Naive thymus-derived CD8-positive, alpha-beta T cell (primary cell): ENCODE measurements around the gene NHSL2. TPM values are rescaled to one million over a fixed set of nuclear protein-coding genes. Genes with fewer than 3 reads are reported as not detected.

ENCODE experiments used
- ATAC-seq, 2 donors: fragments of 150-1000 bp; cut with Tn5 transposase in 1 of 2; sonication (Bioruptor Pico), chemical (Tn5 transposase) in 1 of 2; 1 replicate in 1 of 2; 2 replicates in 1 of 2; pipeline ENCODE4 v1.10.0; 2021; ENCODE audit warnings: mild to moderate bottlenecking in 2 of 2, moderate library complexity in 2 of 2
- POLR2A ChIA-PET: fragments of 350-600 bp; sonication (Branson Sonifier 250); formaldehyde crosslinking; loops from one replicate; lab custom pipeline; 2021; ENCODE audit warnings: antibody characterized with exemption; lab: Charles Lee
- DNase-seq, 10 donors: peaks; one replicate each; pipeline versions ENCODE4 v3.0.0 to v3.0.0-alpha.2; 2020 to 2022
- H3K27ac Mint-ChIP-seq, 10 donors: one replicate each; pipeline ENCODE4 v1.8.0; 2020 to 2022; ENCODE audit warnings: mild to moderate bottlenecking in 10 of 10, mixed read lengths in 10 of 10, moderate library complexity in 4 of 10, inconsistent platforms in 1 of 10
- H3K27me3 Mint-ChIP-seq, 5 donors: one replicate each; pipeline ENCODE4 v1.8.0; 2021 to 2022; ENCODE audit warnings: mixed read lengths in 5 of 5
- H3K36me3 Mint-ChIP-seq, 3 donors: one replicate each; pipeline ENCODE4 v1.8.0; 2020 to 2022; ENCODE audit warnings: mixed read lengths in 3 of 3, mild to moderate bottlenecking in 2 of 3, inconsistent platforms in 1 of 3
- H3K4me1 Mint-ChIP-seq, 4 donors: one replicate each; pipeline ENCODE4 v1.8.0; 2021 to 2022; ENCODE audit warnings: mixed read lengths in 4 of 4
- H3K4me3 Mint-ChIP-seq, 10 donors: one replicate each; pipeline ENCODE4 v1.8.0; 2020 to 2022; ENCODE audit warnings: mild to moderate bottlenecking in 10 of 10, mixed read lengths in 10 of 10, moderate library complexity in 6 of 10, inconsistent platforms in 1 of 10
- H3K9me3 Mint-ChIP-seq, 9 donors: one replicate each; pipeline ENCODE4 v1.8.0; 2020 to 2022; ENCODE audit warnings: mixed read lengths in 9 of 9, mild to moderate bottlenecking in 3 of 9, inconsistent platforms in 1 of 9, moderate library complexity in 1 of 9
- polyA plus RNA-seq, 3 donors: library from polyadenylated mRNA; unstranded; fragments of 300-500 nt; fragmentation: Illumina TruSeq; gene quantifications; one replicate each; pipeline ENCODE4 v1.2.3, GENCODE V29; 2021
- total RNA-seq, 8 experiments: library from RNA in 2 of 8; stranded (reverse) in 2 of 8; gene quantifications; one replicate each; pipeline ENCODE4 v1.2.3 and lab custom pipeline; 2021 to 2026

NHSL2 gene
- total and polyA plus RNA-seq, 5 experiments from 2014 or later, result 0.09 to 2.6 (median 0.52) TPM

DNA sequence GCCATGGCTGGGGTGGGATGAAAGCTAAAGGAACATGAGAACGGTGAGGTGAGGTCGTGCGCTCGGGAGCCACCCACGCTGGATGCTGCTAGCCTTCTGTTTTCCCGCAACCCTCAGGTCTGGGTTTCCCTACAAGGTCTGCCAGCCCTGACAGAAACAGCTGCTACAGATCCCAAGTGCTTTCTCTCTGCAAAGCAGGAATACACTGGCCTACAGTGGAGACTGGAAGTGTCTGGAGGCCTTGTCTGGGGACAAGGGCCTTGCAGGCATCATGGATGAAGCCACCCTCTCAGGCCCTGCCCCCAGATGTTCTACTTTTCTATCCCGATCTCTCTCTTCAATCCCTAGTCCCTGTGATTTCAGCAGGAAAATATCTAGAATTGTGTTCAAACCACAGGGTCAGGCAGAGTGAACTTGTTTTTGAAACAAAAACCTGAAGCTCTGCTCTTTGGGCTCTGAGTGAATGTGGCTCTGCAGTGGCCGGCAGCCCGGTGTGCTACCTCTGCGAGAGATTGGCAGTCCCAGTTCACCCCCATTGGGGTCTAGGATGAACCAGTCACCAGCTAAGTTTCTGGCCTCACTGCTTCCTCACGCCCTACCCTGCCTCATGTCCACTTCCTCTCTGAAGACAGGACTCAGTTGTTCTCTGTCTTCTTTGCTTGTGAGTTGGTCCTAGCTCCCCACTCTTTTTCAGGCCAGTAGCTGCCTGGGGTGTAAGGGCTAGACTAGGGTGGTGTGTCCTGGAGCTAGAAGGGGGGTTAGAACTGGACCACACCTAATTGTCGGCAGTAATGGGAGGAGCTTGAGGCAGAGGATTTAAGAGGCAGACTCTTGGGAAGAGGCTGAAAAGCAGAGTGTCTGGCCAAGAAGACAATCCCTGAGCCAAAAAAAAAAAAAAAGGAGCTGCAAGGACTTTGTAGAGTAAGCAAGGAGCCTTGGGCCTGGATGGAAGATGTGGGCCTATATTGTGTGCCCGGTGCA is 131.5 kb downstream of the NHSL2 start:
- Mint-ChIP-seq H3K36me3 (no peaks in the 10 kb centered on the region), H3K9me3 (peaks cover 0 to 3% (median 0%) of the 10 kb centered on the region in 9 donors), H3K27ac (peak overlapping the region in 1 of 10 donors; percentile 41), H3K27me3 (peaks cover 0 to 12% (median 2%) of the 10 kb centered on the region in 5 donors), H3K4me3 (no peak overlapping the region), H3K4me1 (peaks cover 3 to 20% (median 10%) of the 10 kb centered on the region in 4 donors)
- POLR2A ChIA-PET, result no interaction called here
- DNase-seq (no peak), ATAC-seq (no peak)

DNA sequence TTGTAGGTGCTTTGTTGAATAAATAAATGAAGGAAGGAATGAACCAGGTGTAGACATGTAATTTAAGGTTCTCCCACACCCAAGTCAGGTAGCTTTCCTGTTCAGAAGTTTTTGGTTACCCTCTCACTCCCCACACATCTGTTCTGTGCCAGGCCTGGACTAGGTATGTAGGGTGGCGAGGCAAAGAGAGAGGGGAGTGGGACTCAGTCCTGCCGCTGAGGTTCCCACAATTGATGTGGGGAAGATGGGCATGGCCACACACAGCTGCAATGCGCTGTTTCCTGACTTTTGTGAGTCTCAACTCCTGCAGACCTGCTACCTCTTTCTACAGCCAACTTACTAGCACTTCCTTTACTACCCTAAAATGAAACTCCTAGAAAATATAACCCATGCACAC is 132.2 kb downstream of the NHSL2 start:
- Mint-ChIP-seq H3K27ac (no peak overlapping the region), H3K4me3 (no peak overlapping the region), H3K36me3 (no peaks in the 10 kb centered on the region), H3K9me3 (no peaks in the 10 kb centered on the region), H3K4me1 (peaks cover 3 to 20% (median 11%) of the 10 kb centered on the region in 4 donors), H3K27me3 (peaks cover 0 to 12% (median 2%) of the 10 kb centered on the region in 5 donors)
- DNase-seq (no peak), ATAC-seq (no peak)
- POLR2A ChIA-PET, result no interaction called here

GRCh38 chrX:72043636-72044035 is 133.0 kb downstream of the NHSL2 start:
- Mint-ChIP-seq H3K4me3 (no peak overlapping the region), H3K27me3 (peaks cover 0 to 12% (median 2%) of the 10 kb centered on the region in 5 donors), H3K27ac (no peak overlapping the region), H3K4me1 (peaks cover 3 to 20% (median 11%) of the 10 kb centered on the region in 4 donors), H3K36me3 (no peaks in the 10 kb centered on the region), H3K9me3 (no peaks in the 10 kb centered on the region)
- POLR2A ChIA-PET, result no interaction called here
- DNase-seq (no peak), ATAC-seq (no peak)

- POLR2A ChIA-PET, result no interaction called here
- Mint-ChIP-seq H3K27ac (no peak overlapping the region), H3K36me3 (no peaks in the 10 kb centered on the region), H3K4me1 (peaks cover 2 to 20% (median 11%) of the 10 kb centered on the region in 4 donors), H3K4me3 (no peak overlapping the region), H3K27me3 (peaks cover 0 to 11% (median 2%) of the 10 kb centered on the region in 5 donors), H3K9me3 (no peaks in the 10 kb centered on the region)
- DNase-seq, result no peak
- no peak for ATAC-seq
These were observed 134.5 kb downstream of the NHSL2 start for GRCh38 chrX:72045141-72045540.

GRCh38 chrX:72045552-72046277 is 135.1 kb downstream of the NHSL2 start:
- Mint-ChIP-seq H3K27me3 (peaks cover 0 to 11% (median 2%) of the 10 kb centered on the region in 5 donors), H3K27ac (no peak overlapping the region), H3K36me3 (no peaks in the 10 kb centered on the region), H3K4me1 (peaks cover 2 to 20% (median 11%) of the 10 kb centered on the region in 4 donors), H3K4me3 (no peak overlapping the region), H3K9me3 (no peaks in the 10 kb centered on the region)
- DNase-seq, result no peak
- no peak for ATAC-seq
- POLR2A ChIA-PET, result interaction anchor here (0.7 kb wide), 1 partner anchor 403 kb away, joined by 3 read pairs; no protein-coding TSS in a partner anchor

DNA sequence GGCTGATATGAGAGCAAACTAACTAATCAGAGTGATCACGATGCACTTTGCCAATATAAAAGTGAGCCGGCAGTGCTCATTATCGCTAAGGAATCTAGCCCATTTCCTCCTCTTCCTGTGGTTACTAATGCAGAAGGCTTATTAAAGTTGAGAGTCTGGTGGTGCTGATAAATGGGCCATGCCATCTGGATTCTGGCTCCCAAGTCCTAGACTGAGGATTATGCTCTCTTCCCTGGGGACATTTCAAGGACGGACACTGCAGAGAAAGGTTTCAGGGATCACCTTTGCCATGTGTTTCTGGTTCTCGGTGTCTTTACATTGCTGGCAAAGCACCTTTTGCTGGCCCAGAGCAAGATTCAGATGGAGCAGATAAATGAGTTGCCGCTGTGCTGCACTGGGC is 135.8 kb downstream of the NHSL2 start:
- H3K4me1 Mint-ChIP-seq, result peaks cover 2 to 20% (median 11%) of the 10 kb centered on the region in 4 donors
- ATAC-seq, result no peak
- H3K27ac Mint-ChIP-seq, result peak overlapping the region in 1 of 10 donors; percentile 25
- POLR2A ChIA-PET, result interaction anchor here (0.7 kb wide), 1 partner anchor 404 kb away, joined by 3 read pairs; no protein-coding TSS in a partner anchor
- peak overlapping the region in 2 of 10 donors; percentile 20 to 36 for H3K4me3 Mint-ChIP-seq
- H3K27me3 Mint-ChIP-seq, result peaks cover 0 to 11% (median 2%) of the 10 kb centered on the region in 5 donors
- DNase-seq, result no peak
- no peaks in the 10 kb centered on the region for H3K9me3 Mint-ChIP-seq
- H3K36me3 Mint-ChIP-seq, result no peaks in the 10 kb centered on the region

DNA sequence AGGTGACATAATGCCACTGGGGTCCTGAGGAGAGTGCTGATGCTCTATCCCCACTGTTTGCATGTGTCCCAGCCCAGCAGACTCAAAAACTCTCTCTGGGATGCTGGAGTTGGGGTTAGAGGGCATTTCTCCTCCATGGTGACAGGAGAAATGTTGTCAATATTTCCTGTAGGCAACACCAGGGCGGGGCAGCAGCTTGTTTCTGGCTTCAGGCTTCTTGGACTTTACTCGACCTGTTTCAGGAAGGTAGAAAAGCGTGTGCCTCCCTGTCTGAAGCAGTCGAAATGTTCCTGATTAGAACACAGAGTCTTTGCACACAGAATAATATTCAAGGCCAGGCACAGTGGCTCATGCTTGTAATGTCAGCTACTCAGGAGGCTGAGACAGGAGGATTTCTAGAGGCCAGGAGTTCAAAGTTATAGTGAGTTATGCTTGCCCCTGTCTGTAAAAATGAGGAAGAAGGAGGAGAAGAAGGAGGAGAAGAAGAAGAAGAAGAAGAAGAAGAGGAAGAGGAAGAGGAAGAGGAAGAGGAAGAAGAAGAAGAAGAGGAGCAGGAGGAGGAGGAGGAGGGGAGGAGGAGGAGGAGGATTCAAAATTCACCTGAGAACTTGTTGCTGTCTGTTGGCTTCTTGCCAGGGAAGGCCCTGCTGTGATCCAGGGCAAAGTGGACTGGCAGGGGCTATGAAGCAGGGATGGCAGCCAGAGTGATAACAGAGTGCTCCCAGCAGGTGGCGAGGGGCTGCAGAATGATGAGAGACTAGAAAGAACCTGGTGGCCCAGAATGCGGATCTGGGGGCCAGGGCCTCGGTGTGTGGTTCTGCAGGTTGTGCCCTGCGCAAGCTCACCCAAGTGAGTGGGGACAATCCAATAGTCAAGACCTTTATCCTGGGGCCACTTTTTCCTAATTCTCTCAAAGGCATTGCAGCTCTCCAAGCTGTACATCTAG is 138.1 kb downstream of the NHSL2 start:
- H3K27ac Mint-ChIP-seq, result peak overlapping the region in 1 of 10 donors; percentile 62
- ATAC-seq, result no peak
- peak in 5 of 10 donors; percentile 0 to 19 (median 14) for DNase-seq

GRCh38 chrX:72050011-72050410 is 139.4 kb downstream of the NHSL2 start:
- Mint-ChIP-seq H3K36me3 (no peaks in the 10 kb centered on the region), H3K4me3 (no peak overlapping the region), H3K27ac (no peak overlapping the region), H3K4me1 (peaks cover 0 to 13% (median 8%) of the 10 kb centered on the region in 4 donors), H3K9me3 (no peaks in the 10 kb centered on the region), H3K27me3 (peaks cover 0 to 7% (median 1%) of the 10 kb centered on the region in 5 donors)
- POLR2A ChIA-PET, result no interaction called here
- ATAC-seq (no peak), DNase-seq (no peak)

More for the DNA sequence above, 138.1 kb downstream of the NHSL2 start:
- POLR2A ChIA-PET, result no interaction called here
- Mint-ChIP-seq H3K4me1 (peaks cover 0 to 15% (median 8%) of the 10 kb centered on the region in 4 donors), H3K9me3 (no peaks in the 10 kb centered on the region), H3K36me3 (no peaks in the 10 kb centered on the region), H3K27me3 (peaks cover 0 to 11% (median 2%) of the 10 kb centered on the region in 5 donors), H3K4me3 (no peak overlapping the region)

DNA sequence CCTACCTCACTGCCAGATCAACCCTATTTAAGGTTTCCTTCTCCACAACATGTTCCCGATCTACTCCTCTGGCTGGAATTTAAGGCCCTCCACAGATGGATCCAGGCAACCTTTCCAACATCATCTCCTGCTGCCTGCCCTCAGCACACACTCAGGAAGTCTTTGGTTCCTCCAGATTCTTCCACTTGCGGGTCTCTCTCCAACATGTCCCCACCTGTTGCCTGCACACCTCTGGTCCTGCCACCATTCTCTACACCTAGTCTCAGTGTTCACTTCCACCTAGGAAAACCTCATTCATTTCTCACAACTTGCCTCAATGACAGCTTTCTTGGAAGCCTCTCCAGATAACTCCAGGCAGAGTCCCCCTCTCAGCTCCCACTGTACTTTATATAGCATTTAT is 140.9 kb downstream of the NHSL2 start:
- Mint-ChIP-seq H3K27ac (no peak overlapping the region), H3K36me3 (no peaks in the 10 kb centered on the region), H3K4me3 (no peak overlapping the region), H3K4me1 (peaks cover 0 to 6% (median 2%) of the 10 kb centered on the region in 4 donors), H3K27me3 (peaks cover 0 to 7% (median 1%) of the 10 kb centered on the region in 5 donors), H3K9me3 (no peaks in the 10 kb centered on the region)
- DNase-seq (no peak), ATAC-seq (no peak)
- POLR2A ChIA-PET, result no interaction called here

DNA sequence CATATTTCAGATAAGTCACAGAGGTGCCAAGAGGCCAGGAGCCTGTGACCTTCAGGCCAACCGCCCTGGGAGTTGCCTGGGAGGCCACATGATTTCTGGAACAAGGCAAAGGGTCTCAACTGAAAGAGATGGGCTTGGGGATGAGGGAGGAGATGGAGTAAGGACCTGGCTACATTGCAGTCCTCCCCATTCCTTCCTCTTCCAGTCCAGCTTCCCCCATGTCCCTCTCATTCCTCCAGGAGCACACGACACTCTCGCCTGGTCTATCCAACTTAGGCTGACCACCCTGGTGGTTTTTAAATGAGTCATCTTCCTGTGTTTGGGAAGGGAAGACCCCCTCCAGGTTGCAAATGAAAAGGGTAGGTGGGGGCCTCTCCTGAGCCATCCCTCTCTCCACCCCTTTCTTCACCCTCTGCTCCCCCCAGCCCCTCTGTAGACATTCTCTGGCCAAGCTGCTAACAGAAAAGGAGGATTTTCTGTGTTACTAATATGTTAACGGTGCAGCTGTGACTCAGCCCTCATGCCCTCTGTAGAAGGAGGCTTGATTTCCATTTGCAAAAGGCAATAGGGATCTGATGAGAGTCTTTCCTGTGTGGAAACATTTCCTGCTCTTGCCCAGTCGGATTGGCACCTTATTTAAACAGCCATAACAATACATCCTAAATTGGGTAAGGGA is 141.9 kb downstream of the NHSL2 start:
- ATAC-seq, result no peak
- no peak overlapping the region for H3K27ac Mint-ChIP-seq
- POLR2A ChIA-PET, result no interaction called here
- no peaks in the 10 kb centered on the region for H3K9me3 Mint-ChIP-seq
- H3K4me3 Mint-ChIP-seq, result no peak overlapping the region
- H3K27me3 Mint-ChIP-seq, result peaks cover 0 to 7% (median 1%) of the 10 kb centered on the region in 5 donors
- H3K4me1 Mint-ChIP-seq, result no peaks in the 10 kb centered on the region
- DNase-seq, result no peak
- H3K36me3 Mint-ChIP-seq, result no peaks in the 10 kb centered on the region

DNA sequence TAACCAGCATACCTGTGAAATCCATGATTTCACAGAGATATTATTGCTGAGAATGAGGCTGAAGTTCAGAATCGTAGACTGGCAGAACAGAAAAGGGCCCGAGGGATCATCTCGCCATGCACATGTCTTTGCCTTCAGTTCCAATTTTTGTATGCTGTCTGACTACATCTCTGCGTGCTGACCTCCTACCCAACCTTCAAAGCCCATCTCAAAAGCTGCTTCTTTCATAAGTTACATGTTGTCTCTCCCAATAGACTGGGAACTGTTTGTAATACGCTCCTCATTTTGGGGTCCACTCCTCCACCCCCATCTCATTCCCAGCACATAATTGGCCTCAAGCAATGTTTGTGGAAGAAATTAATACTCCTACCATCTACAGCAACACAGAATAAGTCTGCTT is 142.9 kb downstream of the NHSL2 start:
- ATAC-seq, result no peak
- DNase-seq, result no peak
- Mint-ChIP-seq H3K27me3 (peaks cover 0 to 7% (median 1%) of the 10 kb centered on the region in 5 donors), H3K9me3 (no peaks in the 10 kb centered on the region), H3K36me3 (no peaks in the 10 kb centered on the region), H3K4me3 (no peak overlapping the region), H3K4me1 (no peaks in the 10 kb centered on the region), H3K27ac (no peak overlapping the region)
- POLR2A ChIA-PET, result no interaction called here
